ENCODE measurements around the gene LGALSL.

Gene LGALSL

DNA sequence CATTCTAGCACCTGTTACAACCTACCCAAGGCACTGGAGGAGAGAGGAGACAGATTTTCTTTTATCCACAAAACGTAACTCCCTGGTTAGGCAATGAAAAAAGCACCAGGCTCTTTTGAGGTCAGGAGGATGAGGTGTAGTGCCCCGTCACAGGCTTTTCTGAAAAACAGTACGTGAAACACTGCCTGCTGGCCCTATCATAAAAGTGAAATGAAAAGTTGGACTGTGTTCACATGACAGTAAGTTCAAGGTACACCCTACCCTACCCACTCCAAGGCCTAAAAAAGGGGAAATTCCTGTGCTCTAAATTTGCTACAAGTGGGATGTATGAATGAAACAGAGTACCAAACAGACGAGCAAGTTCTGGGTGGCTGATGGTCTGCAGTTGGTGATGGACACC is 17.6 kb downstream of the LGALSL start:
- DNase-seq (ENCODE audit: low read depth): no peak

GRCh38 chr2:64472881-64473280 is 18.9 kb downstream of the LGALSL start:
- DNase-seq (ENCODE audit: low read depth): no peak

DNA sequence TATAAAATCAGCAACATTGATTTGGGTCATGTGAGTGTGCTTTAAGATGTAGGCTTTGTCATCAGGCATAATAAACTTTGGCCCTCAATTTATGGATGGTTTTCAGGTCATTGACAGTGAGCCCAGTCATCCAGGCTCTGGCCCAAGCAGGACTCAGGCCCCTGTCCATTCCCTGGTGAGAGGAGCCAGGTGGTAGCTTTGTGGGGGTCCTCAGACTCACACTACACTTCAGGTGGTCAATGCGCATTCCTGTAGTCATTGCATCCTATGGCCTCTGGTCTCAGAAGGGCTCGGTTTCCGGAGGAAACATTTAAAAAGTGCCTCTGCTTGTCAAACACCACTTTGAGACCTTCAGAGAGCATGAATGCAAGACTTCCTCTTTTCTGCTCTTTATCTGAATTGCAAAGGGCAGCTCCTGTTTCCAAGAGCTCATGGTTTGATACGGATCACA is 20.2 kb downstream of the LGALSL start:
- DNase-seq (ENCODE audit: low read depth): no peak

DNA sequence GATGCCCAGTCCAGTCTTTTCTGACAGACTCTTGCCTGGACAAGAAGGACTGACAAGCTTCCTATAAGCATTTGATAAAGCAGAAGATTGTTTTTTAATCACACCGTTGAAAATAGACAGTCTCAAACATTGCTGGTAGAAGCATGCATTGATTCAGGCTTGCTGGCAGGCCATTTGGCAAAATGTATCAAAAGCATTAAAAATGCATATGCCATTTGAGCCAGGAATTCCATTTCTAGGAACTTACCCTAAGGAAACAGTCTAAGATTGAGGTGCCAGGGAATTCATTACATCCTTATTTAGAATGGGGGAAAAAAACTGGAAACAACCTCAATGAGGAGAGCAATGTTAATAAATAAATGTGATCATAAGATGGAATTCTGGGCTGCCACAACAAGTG is 20.7 kb downstream of the LGALSL start:
- DNase-seq (ENCODE audit: low read depth): no peak

DNA sequence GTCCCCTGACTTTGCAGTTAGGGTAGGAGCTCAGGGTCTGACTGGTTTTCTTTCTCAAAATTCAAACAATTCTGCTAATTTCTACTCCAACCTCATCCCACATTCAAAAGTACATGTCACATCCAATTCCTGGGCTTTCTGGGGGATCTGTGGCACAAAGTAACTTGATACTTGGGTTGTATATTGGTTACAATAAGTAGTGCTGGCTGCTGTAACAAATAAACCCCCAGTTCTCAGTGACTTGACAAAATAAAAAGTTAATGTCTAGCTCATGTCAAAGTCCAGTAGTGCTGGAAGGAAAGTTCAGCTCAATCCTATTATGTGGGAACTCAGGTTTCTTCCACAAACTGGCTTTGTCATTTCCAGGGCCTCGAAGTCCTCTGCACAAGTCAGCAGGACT is 23.1 kb downstream of the LGALSL start:
- DNase-seq (ENCODE audit: low read depth): no peak

- no peak for DNase-seq (ENCODE audit: low read depth)
These were observed 24.0 kb downstream of the LGALSL start for GRCh38 chr2:64477979-64478378.

DNA sequence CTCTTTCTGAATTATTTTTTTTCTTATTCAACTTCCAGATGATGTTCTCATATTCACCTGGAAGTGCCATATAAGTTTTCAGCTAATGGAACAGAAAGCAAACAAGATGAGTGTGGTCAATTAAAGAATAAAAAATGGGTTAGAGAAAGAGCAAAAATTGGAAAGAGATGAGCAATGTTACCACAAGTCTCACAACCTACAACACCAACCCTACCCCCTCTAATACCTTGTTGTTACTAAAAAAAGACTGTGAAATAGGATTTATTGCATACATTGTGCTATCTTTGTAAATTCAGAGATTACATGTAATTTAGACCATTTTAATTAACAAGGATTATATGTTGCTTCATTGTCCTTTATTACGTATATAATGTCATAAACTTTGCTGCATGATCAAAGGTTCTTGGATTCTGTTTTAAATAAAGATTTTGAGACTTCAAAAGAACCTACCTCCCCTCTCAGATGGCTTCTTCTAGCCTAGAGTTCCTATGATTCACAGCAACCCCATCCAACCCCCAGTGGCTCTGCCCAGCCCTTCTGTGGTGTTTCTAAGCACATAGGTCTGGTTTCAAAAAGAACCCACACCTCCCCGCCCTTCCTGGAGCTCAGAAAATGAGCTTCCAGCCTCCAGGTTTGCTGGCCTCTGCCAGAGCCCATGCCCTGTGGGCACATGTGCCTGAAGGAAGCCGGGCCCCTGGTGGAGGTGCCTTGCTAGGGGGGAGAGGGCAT is 24.7 kb downstream of the LGALSL start:
- DNase-seq (ENCODE audit: low read depth): no peak

DNA sequence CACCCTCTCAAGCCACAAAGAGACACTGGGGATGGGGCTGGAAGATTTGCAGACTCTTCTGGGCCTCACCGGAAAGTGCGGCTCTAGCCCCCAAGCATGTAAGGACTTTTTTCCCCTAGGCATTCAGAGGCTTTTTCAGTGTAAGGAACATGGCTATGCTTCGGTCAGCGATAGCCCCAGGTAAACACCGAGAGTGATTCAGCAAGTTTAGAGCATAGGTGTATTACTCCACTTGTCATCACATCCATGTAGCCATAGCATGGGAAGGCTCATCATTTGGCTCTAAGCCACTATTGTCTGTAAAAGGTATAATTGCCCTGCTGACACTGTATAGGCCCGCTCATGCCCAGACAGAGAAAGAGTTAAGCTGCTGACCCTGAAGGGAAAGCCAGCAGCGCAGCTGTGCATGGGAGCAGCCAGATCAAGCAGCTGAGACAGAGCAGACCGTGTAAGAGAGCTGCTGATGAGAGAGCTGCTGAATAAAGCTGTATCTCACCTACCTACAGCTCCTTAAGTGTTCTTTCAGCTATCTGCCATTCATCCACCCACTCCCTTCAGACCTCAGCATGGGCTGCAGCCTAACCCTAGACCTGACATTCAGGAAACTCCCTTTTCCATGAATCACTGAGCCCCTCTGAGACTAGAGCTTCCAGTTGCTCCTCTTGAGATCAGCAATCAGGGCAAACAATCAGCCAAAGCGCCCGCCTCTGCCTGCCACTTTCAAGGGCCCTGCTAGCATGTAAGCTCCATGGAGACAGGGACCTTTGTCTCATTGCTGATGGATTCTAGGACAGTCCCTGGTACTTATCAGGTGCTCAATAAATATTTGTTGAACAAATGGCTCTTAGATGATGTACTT is 25.5 kb downstream of the LGALSL start:
- DNase-seq (ENCODE audit: low read depth): no peak

- DNase-seq (ENCODE audit: low read depth): no peak
These were observed 27.7 kb downstream of the LGALSL start for GRCh38 chr2:64481665-64482064.

- no peak for DNase-seq (ENCODE audit: low read depth)
These were observed 28.3 kb downstream of the LGALSL start for GRCh38 chr2:64482243-64482642.

GRCh38 chr2:64482765-64483504 is 29.0 kb downstream of the LGALSL start:
- DNase-seq (ENCODE audit: low read depth): no peak

DNA sequence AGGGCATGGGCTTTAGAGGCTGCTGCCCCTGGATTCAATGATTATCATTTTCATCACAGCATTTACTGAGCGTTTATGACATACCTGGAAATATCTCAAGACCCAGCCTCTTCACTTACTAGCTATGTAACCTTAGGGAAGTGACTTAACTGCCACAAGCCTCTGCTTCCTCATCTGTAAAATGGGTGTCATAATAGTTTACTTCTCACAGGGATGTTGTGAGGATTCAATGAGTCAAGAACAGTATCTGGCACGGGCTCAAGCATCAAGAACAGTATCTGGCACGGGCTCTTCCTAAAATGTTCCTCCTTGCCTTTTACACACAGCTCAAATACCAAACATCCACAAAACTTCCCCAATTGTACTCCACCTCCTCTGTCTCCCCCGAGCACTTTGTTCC is 31.4 kb downstream of the LGALSL start:
- no peak for DNase-seq (ENCODE audit: low read depth)

DNA sequence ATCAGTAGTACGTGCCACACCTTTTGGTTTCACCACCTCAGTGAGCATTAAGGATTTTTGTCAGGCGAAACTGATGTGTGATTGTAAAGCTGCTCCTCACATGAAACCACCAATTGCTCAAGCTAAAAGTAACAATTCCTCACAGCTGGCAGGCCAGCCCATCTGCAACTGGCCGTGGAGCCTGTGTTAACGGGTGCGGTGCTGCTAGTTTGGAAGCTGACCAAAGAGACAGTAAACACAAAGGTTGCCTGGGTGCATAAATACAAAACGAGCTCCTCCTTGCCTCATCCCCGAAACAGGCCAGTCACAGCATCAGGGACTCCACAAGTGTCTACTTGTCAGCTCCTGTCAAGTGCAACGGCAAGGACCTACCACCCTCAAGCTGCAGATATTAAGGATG is 32.0 kb downstream of the LGALSL start:
- DNase-seq (ENCODE audit: low read depth): no peak

- DNase-seq (ENCODE audit: low read depth): no peak
These were observed 33.5 kb downstream of the LGALSL start for GRCh38 chr2:64487256-64488049.

- DNase-seq (ENCODE audit: low read depth): peak; percentile 74
These were observed 34.4 kb downstream of the LGALSL start for GRCh38 chr2:64488050-64488974.

DNA sequence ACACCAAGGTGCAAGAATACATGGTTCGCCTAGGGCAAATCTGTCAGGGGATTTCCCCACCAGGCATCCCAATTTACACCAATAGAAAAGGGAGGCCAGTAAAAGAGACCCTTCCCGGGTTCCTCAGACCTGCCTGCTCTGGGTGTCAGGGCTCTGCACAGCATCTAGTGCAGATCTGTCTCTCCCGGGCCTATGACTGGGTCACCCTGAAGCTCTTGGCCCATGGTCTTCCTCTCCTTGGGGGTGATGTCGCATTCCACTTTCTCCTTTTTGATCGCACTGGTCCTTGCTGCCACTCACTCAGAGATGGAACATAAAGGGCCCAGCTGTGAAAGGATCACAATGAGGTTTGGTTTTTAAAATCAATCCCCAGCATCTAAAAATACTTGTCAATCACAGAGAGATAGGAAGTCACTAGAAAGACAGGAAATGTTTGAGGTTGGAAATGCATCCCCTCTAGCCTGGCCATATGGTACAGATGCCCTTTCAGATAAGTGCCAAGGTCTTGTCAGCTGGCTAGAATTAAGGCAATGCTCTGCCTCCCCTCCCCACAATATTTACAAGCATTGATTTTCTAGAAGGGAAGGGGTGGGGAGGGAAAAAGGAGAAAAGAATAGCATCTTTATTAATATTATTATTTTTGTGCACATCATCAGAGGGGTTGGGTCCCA is 35.3 kb downstream of the LGALSL start:
- DNase-seq (ENCODE audit: low read depth): no peak

- no peak for DNase-seq (ENCODE audit: low read depth)
These were observed 37.5 kb downstream of the LGALSL start for GRCh38 chr2:64491426-64491825.

- no peak for DNase-seq (ENCODE audit: low read depth)
These were observed 38.3 kb downstream of the LGALSL start for GRCh38 chr2:64492272-64492671.

DNA sequence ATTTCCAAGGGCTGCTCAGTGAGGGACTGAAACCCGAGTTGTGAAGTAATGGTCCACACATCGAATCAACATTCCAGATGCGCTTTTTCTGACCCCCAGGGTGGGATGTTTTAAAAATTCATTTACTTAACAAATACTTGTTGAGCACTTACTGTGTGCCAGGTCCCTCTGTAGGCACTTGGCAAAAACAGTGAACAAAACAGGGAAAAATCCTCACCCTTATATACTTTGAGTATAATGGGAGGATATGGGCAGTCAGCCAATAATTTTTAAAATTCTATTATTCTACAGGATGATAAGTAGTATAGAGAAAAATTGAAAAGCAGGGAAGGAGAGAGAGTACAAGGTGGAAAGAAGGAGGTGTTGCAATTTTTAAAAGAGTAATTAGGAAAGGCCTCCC is 38.9 kb downstream of the LGALSL start:
- DNase-seq (ENCODE audit: low read depth): no peak

DNA sequence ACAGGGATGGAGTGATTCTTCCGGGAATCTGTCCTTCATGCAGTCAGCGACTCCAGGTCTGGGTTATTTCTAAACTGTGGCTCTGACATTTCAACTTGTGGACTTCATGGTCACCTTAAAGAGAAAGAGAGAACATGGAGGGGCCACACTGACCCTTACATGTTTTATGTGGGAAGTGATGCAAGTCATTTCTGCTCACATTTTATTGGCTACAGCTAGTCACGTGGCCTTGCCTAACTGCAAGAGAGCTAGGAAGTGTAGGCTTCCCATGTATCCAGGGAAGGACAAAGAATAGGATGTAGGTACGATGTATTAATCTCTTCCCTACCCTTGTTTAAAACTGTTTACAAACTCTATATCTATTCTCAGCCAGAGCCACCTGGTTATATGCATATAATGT is 39.8 kb downstream of the LGALSL start:
- no peak for DNase-seq (ENCODE audit: low read depth)
